HepG2 (cell line): ENCODE measurements around the gene DNAJC28. TPM values are rescaled to one million over a fixed set of nuclear protein-coding genes. Genes with fewer than 3 reads are reported as not detected.

Experiments used
- HES4 ChIP-seq: sonication (generic); formaldehyde crosslinking; IDR thresholded peaks from 2 replicates; pipeline ENCODE4 v1.9.0; 2021; ENCODE audit warnings: mild to moderate bottlenecking, missing genetic modification reagents, borderline replicate concordance
- MYC ChIP-seq: sonication (generic); formaldehyde crosslinking; IDR thresholded peaks from 2 replicates; pipeline ENCODE4 v1.9.0; 2021; ENCODE audit warnings: missing genetic modification reagents, borderline replicate concordance
- NR1H2 ChIP-seq: sonication (generic); formaldehyde crosslinking; IDR thresholded peaks from 2 replicates; pipeline ENCODE4 v1.8.1; 2022; ENCODE audit warnings: low read depth, missing genetic modification reagents, borderline replicate concordance
- SOX6 ChIP-seq, 2 experiments: fragments of 450-650 bp in 1 of 2; sonication (generic) in 1 of 2; formaldehyde crosslinking in 1 of 2; IDR thresholded peaks; 2 replicates each; pipeline versions ENCODE4 v1.4.0 to v1.6.1; 2017 to 2020; ENCODE audit warnings: antibody characterized with exemption in 1 of 2, mild to moderate bottlenecking in 1 of 2, missing genetic modification reagents in 1 of 2
- ZNF350 ChIP-seq: sonication (generic); formaldehyde crosslinking; IDR thresholded peaks from 2 replicates; pipeline ENCODE4 v1.4.0; 2020; ENCODE audit warnings: mild to moderate bottlenecking, low read depth, missing genetic modification reagents, borderline replicate concordance
- ZNF652 ChIP-seq: IDR thresholded peaks from 2 replicates; pipeline ENCODE4 v1.6.1; 2016; ENCODE audit warnings: low read depth, borderline replicate concordance
- ZNF703 ChIP-seq: sonication (generic); formaldehyde crosslinking; IDR thresholded peaks from 2 replicates; pipeline ENCODE4 v1.5.1; 2020; ENCODE audit warnings: missing genetic modification reagents, mild to moderate bottlenecking, moderate library complexity, borderline replicate concordance
- ZNF737 ChIP-seq: sonication (generic); formaldehyde crosslinking; IDR thresholded peaks from 2 replicates; pipeline ENCODE4 v1.5.0; 2020; ENCODE audit warnings: missing genetic modification reagents, mild to moderate bottlenecking, borderline replicate concordance
- polyA plus RNA-seq, 8 experiments: library from polyadenylated mRNA; depleted of rRNA in 3 of 8; stranded (reverse) in 7 of 8; unstranded in 1 of 8; fragments of >200 nt; fragmentation: Illumina TruSeq in 4 of 8; extraction: Trizol in 4 of 8; gene quantifications; 2 replicates each; pipeline versions ENCODE4 v1.2.1 to v1.2.3, GENCODE V29; 2011 to 2016; ENCODE audit warnings: low read depth in 4 of 8, missing spikeins in 1 of 8, mixed read lengths in 1 of 8; ENCODE audit not compliant: insufficient read depth in 1 of 8
- total RNA-seq, 5 experiments: library from RNA; depleted of rRNA; stranded (reverse); fragments of >200 nt; fragmentation: Illumina TruSeq; extraction: Trizol; gene quantifications; 2 replicates each; pipeline ENCODE4 v1.2.3, GENCODE V29; 2016; ENCODE audit warnings: low read depth in 1 of 5
- TF ChIP-seq, protein P1 (sequence below): sonication (generic); formaldehyde crosslinking; IDR thresholded peaks from 2 replicates; pipeline ENCODE4 v1.5.0; 2020; ENCODE audit warnings: mild to moderate bottlenecking, missing genetic modification reagents, borderline replicate concordance
- TF ChIP-seq, protein P2 (sequence below): sonication (generic); formaldehyde crosslinking; IDR thresholded peaks from 2 replicates; pipeline ENCODE4 v1.5.0; 2020; ENCODE audit warnings: mild to moderate bottlenecking, missing genetic modification reagents, borderline replicate concordance

DNAJC28 gene
- total and polyA plus RNA-seq, 2 of the 13 experiments (the other 11 are each of a cell fraction or from before 2014, with no cell fraction given), result 1.5 to 3.3 TPM

DNA sequence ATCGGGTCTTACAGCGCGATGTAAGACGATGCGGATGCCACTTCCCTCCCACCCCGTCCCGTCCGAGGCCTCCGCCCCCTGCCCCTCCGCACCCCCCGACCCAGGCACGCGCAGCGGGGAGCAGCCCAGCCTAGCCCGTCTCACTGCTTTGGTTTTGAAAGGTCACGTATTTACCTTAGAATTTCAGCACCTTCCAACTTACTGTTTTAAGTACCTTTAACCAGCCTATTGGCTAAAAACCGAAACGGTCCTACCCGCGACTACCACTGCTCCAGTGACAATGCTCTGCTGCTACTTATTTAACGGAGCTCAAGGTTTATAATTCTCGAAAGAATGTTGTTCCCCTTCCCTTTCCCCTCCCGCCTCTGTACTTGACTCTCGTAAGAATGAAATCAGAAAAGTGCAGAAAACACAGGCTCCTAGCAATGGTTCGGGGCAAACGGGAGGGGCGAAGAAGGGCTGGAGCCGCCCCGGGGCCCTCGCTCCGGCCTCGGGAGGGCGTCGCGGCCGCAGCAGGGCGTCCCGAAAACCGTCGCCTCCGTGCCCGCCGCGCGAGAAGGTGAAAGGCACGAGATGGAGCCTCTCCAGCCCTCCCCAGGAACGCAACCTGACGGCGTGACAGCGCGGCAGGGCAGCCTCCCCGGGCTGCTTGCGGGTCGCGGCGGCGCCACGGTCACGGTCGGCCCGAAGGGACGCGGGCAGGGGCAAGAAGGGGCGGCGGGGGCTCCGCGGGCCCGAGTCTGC is 12.4 kb downstream of the DNAJC28 start (continued):
- TF ChIP-seq, protein P1, sequence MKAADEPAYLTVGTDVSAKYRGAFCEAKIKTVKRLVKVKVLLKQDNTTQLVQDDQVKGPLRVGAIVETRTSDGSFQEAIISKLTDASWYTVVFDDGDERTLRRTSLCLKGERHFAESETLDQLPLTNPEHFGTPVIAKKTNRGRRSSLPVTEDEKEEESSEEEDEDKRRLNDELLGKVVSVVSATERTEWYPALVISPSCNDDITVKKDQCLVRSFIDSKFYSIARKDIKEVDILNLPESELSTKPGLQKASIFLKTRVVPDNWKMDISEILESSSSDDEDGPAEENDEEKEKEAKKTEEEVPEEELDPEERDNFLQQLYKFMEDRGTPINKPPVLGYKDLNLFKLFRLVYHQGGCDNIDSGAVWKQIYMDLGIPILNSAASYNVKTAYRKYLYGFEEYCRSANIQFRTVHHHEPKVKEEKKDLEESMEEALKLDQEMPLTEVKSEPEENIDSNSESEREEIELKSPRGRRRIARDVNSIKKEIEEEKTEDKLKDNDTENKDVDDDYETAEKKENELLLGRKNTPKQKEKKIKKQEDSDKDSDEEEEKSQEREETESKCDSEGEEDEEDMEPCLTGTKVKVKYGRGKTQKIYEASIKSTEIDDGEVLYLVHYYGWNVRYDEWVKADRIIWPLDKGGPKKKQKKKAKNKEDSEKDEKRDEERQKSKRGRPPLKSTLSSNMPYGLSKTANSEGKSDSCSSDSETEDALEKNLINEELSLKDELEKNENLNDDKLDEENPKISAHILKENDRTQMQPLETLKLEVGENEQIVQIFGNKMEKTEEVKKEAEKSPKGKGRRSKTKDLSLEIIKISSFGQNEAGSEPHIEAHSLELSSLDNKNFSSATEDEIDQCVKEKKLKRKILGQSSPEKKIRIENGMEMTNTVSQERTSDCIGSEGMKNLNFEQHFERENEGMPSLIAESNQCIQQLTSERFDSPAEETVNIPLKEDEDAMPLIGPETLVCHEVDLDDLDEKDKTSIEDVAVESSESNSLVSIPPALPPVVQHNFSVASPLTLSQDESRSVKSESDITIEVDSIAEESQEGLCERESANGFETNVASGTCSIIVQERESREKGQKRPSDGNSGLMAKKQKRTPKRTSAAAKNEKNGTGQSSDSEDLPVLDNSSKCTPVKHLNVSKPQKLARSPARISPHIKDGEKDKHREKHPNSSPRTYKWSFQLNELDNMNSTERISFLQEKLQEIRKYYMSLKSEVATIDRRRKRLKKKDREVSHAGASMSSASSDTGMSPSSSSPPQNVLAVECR, result no peak
- no peak for TF ChIP-seq ZNF703 (CRISPR knock-in tag)
- TF ChIP-seq ZNF737 (CRISPR knock-in tag), result no peak
- TF ChIP-seq ZNF652 (CRISPR knock-in tag), result no peak
- TF ChIP-seq MYC (CRISPR knock-in tag), result peak; percentile 18; the same call in 1 of the 2 replicates
- TF ChIP-seq, protein P2, sequence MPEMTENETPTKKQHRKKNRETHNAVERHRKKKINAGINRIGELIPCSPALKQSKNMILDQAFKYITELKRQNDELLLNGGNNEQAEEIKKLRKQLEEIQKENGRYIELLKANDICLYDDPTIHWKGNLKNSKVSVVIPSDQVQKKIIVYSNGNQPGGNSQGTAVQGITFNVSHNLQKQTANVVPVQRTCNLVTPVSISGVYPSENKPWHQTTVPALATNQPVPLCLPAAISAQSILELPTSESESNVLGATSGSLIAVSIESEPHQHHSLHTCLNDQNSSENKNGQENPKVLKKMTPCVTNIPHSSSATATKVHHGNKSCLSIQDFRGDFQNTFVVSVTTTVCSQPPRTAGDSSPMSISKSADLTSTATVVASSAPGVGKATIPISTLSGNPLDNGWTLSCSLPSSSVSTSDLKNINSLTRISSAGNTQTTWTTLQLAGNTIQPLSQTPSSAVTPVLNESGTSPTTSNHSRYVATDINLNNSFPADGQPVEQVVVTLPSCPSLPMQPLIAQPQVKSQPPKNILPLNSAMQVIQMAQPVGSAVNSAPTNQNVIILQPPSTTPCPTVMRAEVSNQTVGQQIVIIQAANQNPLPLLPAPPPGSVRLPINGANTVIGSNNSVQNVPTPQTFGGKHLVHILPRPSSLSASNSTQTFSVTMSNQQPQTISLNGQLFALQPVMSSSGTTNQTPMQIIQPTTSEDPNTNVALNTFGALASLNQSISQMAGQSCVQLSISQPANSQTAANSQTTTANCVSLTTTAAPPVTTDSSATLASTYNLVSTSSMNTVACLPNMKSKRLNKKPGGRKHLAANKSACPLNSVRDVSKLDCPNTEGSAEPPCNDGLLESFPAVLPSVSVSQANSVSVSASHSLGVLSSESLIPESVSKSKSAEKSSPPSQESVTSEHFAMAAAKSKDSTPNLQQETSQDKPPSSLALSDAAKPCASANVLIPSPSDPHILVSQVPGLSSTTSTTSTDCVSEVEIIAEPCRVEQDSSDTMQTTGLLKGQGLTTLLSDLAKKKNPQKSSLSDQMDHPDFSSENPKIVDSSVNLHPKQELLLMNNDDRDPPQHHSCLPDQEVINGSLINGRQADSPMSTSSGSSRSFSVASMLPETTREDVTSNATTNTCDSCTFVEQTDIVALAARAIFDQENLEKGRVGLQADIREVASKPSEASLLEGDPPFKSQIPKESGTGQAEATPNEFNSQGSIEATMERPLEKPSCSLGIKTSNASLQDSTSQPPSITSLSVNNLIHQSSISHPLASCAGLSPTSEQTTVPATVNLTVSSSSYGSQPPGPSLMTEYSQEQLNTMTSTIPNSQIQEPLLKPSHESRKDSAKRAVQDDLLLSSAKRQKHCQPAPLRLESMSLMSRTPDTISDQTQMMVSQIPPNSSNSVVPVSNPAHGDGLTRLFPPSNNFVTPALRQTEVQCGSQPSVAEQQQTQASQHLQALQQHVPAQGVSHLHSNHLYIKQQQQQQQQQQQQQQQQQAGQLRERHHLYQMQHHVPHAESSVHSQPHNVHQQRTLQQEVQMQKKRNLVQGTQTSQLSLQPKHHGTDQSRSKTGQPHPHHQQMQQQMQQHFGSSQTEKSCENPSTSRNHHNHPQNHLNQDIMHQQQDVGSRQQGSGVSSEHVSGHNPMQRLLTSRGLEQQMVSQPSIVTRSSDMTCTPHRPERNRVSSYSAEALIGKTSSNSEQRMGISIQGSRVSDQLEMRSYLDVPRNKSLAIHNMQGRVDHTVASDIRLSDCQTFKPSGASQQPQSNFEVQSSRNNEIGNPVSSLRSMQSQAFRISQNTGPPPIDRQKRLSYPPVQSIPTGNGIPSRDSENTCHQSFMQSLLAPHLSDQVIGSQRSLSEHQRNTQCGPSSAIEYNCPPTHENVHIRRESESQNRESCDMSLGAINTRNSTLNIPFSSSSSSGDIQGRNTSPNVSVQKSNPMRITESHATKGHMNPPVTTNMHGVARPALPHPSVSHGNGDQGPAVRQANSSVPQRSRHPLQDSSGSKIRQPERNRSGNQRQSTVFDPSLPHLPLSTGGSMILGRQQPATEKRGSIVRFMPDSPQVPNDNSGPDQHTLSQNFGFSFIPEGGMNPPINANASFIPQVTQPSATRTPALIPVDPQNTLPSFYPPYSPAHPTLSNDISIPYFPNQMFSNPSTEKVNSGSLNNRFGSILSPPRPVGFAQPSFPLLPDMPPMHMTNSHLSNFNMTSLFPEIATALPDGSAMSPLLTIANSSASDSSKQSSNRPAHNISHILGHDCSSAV (CRISPR knock-in tag), result no peak
- no peak for TF ChIP-seq NR1H2
- TF ChIP-seq SOX6 (IDR thresholded peaks at IDR 0.05), result no peak
- peak; percentile 23; the same call in 1 of the 2 replicates for TF ChIP-seq SOX6 (CRISPR knock-in tag; IDR thresholded peaks at IDR 0.05)
- no peak for TF ChIP-seq ZNF350 (CRISPR knock-in tag)
- peak; percentile 81; the same call in 1 of the 2 replicates for TF ChIP-seq HES4
